Esophagus muscularis mucosa (tissue), 4 donors: ENCODE data around the gene ANTXR1. TPM values are rescaled to one million over a fixed set of nuclear protein-coding genes. Genes with fewer than 3 reads are reported as not detected.
A peak's percentile ranks its signal among the peaks of the same experiment; 100 is the strongest.

Experiments
- DNase-seq: peaks from one replicate; pipeline ENCODE4 v3.0.0-alpha.2; 2017; ENCODE audit errors: extremely low spot score
- H3K27ac ChIP-seq, 4 donors: fragments of 200-600 bp; sonication (generic); replicated peaks in 1 of 4; 1 replicate in 3 of 4; 2 replicates in 1 of 4; pipeline ENCODE4 v1.5.1; 2016 to 2019; ENCODE audit warnings: mild to moderate bottlenecking in 1 of 4
- H3K27me3 ChIP-seq, 4 donors: fragments of 200-600 bp; sonication (generic); one replicate each; pipeline versions ENCODE4 v1.5.1 to v1.6.0; 2016 to 2019
- H3K36me3 ChIP-seq, 4 donors: fragments of 200-600 bp; sonication (generic); one replicate each; pipeline ENCODE4 v1.5.1; 2016 to 2019
- H3K4me1 ChIP-seq, 4 donors: fragments of 200-600 bp; sonication (generic); one replicate each; pipeline ENCODE4 v1.5.1; 2016 to 2019
- H3K4me3 ChIP-seq, 4 donors: fragments of 200-600 bp; sonication (generic); 1 replicate in 2 of 4; 2 replicates in 2 of 4; pipeline ENCODE4 v1.5.1; 2016 to 2019; ENCODE audit warnings: mild to moderate bottlenecking in 4 of 4, moderate library complexity in 1 of 4
- H3K9me3 ChIP-seq, 4 donors: fragments of 200-600 bp; sonication (generic); 1 replicate in 3 of 4; 2 replicates in 1 of 4; pipeline ENCODE4 v1.5.1; 2016 to 2019
- EP300 ChIP-seq: sonication (generic); formaldehyde crosslinking; IDR thresholded peaks from one replicate; pipeline ENCODE4 v1.6.1; 2017; ENCODE audit warnings: antibody characterized with exemption
- POLR2A ChIP-seq: fragments of 450-650 bp; IDR thresholded peaks from one replicate; pipeline ENCODE4 v1.6.1; 2017; ENCODE audit warnings: antibody characterized with exemption, moderate library complexity, mild to moderate bottlenecking, low read depth
- POLR2AphosphoS5 ChIP-seq, 2 donors: sonication (generic); formaldehyde crosslinking; IDR thresholded peaks; one replicate each; pipeline ENCODE4 v1.6.1; 2017; ENCODE audit warnings: antibody characterized with exemption in 2 of 2
- WGBS: methylation state at CpG from one replicate; pipeline ENCODE4 v1.1.5; 2018; 5-methylcytosine and 5-hydroxymethylcytosine counted together
- intact Hi-C: fragments of 100-400 bp; cut with DNase I; formaldehyde crosslinking; loops from one replicate; pipeline ENCODE4 v1.15.1; 2023
- total RNA-seq, 4 donors: library from RNA; depleted of rRNA; stranded (reverse); fragments of >200 nt; gene quantifications; one replicate each; pipeline versions ENCODE4 v1.1.0 to v1.2.1, GENCODE V29; 2016
- TF ChIP-seq, protein P1 (sequence below), 3 experiments: fragments of 200-600 bp in 2 of 3; fragments of 450-650 bp in 1 of 3; sonication (generic) in 2 of 3; IDR thresholded peaks; one replicate each; pipeline ENCODE4 v1.5.1; 2017 to 2019; ENCODE audit warnings: antibody characterized with exemption in 3 of 3, mild to moderate bottlenecking in 2 of 3, moderate library complexity in 1 of 3

Gene ANTXR1
- total RNA-seq, 4 donors from 2014 or later = 74.6 to 115 (median 92.1) TPM

DNA sequence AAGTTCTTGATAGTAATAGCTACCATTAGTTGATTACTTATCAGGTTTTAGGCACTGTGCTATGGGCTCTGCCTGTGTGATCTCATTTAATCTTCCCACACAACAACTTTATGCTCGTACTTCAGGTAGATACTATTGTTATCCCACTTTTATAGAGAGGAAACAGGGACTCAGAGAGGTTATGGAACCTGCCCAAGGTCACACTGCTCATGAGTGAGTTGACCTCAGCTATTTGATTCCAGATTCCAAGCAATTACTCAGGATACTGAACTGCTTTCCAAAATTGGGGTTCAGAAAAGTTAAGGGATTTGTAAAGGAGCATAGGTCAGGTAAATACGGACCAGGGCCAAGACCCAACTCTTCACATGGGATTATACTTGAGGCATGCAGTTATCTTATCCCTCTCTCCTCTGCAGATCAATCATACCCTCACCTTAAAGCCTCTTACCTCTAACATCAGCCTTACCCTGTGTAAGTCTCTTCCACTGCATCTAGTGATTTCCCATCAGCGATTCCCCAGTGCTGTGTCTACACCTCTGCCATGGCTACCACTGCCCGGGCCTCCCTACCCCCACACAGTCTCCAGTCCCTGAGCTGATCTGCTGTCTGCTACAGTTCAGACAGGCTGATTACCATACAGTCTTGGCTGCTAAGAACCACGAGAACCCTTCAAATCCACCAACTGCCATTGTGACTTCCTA is 74.4 kb downstream of the ANTXR1 start:
- 85% methylated on average over 5 of the region's 5 CpGs for WGBS
- H3K9me3 ChIP-seq = no peaks in the 10 kb centered on the region
- no peak overlapping the region for H3K4me3 ChIP-seq
- peak overlapping the region in 1 of 4 donors; percentile 47 for H3K27ac ChIP-seq
- H3K27me3 ChIP-seq = no peaks in the 10 kb centered on the region
- H3K4me1 ChIP-seq = peaks cover 14 to 41% (median 39%) of the 10 kb centered on the region in 4 donors
- no peak for DNase-seq
- H3K36me3 ChIP-seq = peaks cover 0 to 23% (median 6%) of the 10 kb centered on the region in 4 donors
- TF ChIP-seq EP300 = no peak
- TF ChIP-seq, protein P1, sequence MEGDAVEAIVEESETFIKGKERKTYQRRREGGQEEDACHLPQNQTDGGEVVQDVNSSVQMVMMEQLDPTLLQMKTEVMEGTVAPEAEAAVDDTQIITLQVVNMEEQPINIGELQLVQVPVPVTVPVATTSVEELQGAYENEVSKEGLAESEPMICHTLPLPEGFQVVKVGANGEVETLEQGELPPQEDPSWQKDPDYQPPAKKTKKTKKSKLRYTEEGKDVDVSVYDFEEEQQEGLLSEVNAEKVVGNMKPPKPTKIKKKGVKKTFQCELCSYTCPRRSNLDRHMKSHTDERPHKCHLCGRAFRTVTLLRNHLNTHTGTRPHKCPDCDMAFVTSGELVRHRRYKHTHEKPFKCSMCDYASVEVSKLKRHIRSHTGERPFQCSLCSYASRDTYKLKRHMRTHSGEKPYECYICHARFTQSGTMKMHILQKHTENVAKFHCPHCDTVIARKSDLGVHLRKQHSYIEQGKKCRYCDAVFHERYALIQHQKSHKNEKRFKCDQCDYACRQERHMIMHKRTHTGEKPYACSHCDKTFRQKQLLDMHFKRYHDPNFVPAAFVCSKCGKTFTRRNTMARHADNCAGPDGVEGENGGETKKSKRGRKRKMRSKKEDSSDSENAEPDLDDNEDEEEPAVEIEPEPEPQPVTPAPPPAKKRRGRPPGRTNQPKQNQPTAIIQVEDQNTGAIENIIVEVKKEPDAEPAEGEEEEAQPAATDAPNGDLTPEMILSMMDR (IDR thresholded peaks at IDR 0.05) = no peak
- no peak for TF ChIP-seq POLR2A
- no peak for TF ChIP-seq POLR2AphosphoS5 (IDR thresholded peaks at IDR 0.05)
- intact Hi-C loops = no loop called here

DNA sequence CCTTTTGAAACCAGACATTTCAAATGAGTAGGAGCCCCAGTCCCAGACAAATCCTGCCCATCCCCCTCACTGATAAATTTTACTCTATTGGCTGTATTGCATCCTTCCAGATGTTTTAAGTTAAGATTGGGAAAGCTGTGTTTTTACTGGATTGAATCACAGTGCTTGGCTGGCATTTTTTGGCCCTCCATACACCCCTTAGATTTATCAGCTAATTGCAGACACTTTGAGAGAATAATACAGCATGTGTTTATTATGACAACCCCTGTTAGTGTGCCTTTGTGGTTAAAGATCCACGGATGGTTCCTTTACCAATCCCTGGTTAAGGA is 74.9 kb downstream of the ANTXR1 start:
- Histone ChIP-seq H3K36me3 (peaks cover 0 to 26% (median 6%) of the 10 kb centered on the region in 4 donors), H3K27ac (peak overlapping the region in 3 of 4 donors; percentile 8 to 54 (median 50)), H3K27me3 (no peaks in the 10 kb centered on the region), H3K4me3 (no peak overlapping the region), H3K9me3 (no peaks in the 10 kb centered on the region), H3K4me1 (peaks cover 11 to 36% (median 33%) of the 10 kb centered on the region in 4 donors)
- WGBS = 47% methylated on average over 1 of the region's 1 CpG
- intact Hi-C loops = no loop called here
- TF ChIP-seq POLR2AphosphoS5 (IDR thresholded peaks at IDR 0.05) (no peak), POLR2A (no peak), EP300 (no peak)
- TF ChIP-seq, protein P1 (IDR thresholded peaks at IDR 0.05) = no peak
- no peak for DNase-seq

DNA sequence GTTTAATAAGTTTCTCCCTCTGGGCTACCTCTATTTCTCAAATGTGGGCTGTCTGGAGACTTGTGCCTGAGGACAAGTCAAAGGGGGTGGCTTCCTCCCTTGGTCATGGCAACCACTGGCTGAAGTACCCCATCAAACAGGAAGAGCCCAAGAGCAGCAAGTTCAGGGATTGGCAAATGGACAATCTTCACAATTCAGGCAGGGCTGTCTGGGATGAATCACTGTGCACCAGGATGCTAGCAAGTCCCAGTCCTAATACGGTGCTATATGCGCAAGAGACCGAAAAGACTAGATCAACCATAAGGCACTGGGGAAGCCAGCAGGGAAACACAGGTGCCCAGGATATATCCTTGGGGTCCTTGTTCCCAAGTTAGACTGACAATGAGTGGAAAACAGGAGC is 75.5 kb downstream of the ANTXR1 start:
- H3K27me3 ChIP-seq = no peaks in the 10 kb centered on the region
- peak overlapping the region; percentile 8 to 54 (median 31) for H3K27ac ChIP-seq
- TF ChIP-seq POLR2AphosphoS5 (IDR thresholded peaks at IDR 0.05) = no peak
- TF ChIP-seq, protein P1 (IDR thresholded peaks at IDR 0.05) = no peak
- no peak for TF ChIP-seq POLR2A
- TF ChIP-seq EP300 = no peak
- H3K9me3 ChIP-seq = no peaks in the 10 kb centered on the region
- intact Hi-C loops = no loop called here
- DNase-seq = no peak
- no peak overlapping the region for H3K4me3 ChIP-seq
- WGBS = 97% methylated on average over 3 of the region's 3 CpGs
- peaks cover 0 to 26% (median 6%) of the 10 kb centered on the region in 4 donors for H3K36me3 ChIP-seq
- peaks cover 5 to 30% (median 28%) of the 10 kb centered on the region in 4 donors for H3K4me1 ChIP-seq

DNA sequence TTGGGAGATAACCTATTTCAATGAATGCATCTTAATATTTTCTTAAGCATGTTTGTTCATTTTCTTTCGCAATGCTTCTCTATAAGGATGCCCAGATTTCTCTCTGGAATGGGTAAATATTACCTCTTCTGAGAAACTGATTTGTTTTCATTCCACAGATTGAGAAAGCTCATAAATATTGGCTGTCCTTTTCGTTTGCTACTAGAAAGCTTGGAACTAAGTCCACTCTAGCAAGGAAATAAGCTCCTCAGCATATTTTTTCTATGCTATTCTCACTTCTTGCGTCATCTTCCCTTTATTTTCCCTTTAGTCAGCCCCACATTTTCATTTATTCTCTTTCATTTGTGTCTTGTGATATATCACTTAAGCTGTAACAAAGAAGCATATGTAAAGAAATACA is 76.3 kb downstream of the ANTXR1 start:
- 73% methylated on average over 3 of the region's 3 CpGs for WGBS
- TF ChIP-seq POLR2A = no peak
- TF ChIP-seq POLR2AphosphoS5 (IDR thresholded peaks at IDR 0.05) = no peak
- TF ChIP-seq EP300 = no peak
- TF ChIP-seq, protein P1 (IDR thresholded peaks at IDR 0.05) = no peak
- intact Hi-C loops = no loop called here

More for the DNA sequence above, 76.3 kb downstream of the ANTXR1 start:
- Histone ChIP-seq H3K4me3 (no peak overlapping the region), H3K9me3 (no peaks in the 10 kb centered on the region), H3K27ac (peak overlapping the region; percentile 5 to 54 (median 20)), H3K4me1 (peaks cover 0 to 23% (median 20%) of the 10 kb centered on the region in 4 donors), H3K27me3 (no peaks in the 10 kb centered on the region), H3K36me3 (peaks cover 0 to 26% (median 6%) of the 10 kb centered on the region in 4 donors)
- DNase-seq = no peak
